Choroid plexus epithelial cell (primary cell): Measurements from ENCODE around the gene IRF2BPL.

Experiments used
- DNase-seq: peaks from one replicate; pipeline ENCODE4 v3.0.0-alpha.2; 2010; ENCODE audit warnings: low read depth
- H3K4me3 ChIP-seq: 2 replicates; pipeline ENCODE4 v1.5.1; 2011; ENCODE audit warnings: low read depth, mild to moderate bottlenecking, control low read depth, low read length, moderate library complexity
- TF ChIP-seq, protein P1 (sequence below): conservative IDR thresholded peaks from 2 replicates; pipeline ENCODE4 v1.5.1; 2011; ENCODE audit warnings: low read depth, mild to moderate bottlenecking, control low read depth, inconsistent platforms, low read length, moderate library complexity

Gene IRF2BPL

DNA sequence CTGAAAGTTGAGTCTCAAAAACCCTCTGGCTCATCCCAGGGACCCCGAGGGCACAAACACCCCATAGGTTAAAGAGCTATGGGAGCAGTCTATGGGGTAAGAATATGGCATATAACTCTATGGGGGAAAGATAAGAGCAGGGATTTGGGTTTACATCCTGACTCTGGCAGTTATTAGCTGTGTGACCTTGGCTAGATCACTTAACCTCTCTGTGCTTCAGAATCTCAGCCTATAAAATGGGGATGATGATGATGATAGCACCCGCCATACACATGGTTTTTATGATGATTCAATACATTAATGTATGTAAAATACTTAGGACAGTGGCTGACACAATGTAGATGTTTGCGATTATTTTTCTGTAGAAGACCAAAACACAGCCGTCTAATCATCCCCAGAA is 26.2 kb downstream of the IRF2BPL start:
- no peak overlapping the region for H3K4me3 ChIP-seq
- TF ChIP-seq, protein P1, sequence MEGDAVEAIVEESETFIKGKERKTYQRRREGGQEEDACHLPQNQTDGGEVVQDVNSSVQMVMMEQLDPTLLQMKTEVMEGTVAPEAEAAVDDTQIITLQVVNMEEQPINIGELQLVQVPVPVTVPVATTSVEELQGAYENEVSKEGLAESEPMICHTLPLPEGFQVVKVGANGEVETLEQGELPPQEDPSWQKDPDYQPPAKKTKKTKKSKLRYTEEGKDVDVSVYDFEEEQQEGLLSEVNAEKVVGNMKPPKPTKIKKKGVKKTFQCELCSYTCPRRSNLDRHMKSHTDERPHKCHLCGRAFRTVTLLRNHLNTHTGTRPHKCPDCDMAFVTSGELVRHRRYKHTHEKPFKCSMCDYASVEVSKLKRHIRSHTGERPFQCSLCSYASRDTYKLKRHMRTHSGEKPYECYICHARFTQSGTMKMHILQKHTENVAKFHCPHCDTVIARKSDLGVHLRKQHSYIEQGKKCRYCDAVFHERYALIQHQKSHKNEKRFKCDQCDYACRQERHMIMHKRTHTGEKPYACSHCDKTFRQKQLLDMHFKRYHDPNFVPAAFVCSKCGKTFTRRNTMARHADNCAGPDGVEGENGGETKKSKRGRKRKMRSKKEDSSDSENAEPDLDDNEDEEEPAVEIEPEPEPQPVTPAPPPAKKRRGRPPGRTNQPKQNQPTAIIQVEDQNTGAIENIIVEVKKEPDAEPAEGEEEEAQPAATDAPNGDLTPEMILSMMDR = no peak

DNA sequence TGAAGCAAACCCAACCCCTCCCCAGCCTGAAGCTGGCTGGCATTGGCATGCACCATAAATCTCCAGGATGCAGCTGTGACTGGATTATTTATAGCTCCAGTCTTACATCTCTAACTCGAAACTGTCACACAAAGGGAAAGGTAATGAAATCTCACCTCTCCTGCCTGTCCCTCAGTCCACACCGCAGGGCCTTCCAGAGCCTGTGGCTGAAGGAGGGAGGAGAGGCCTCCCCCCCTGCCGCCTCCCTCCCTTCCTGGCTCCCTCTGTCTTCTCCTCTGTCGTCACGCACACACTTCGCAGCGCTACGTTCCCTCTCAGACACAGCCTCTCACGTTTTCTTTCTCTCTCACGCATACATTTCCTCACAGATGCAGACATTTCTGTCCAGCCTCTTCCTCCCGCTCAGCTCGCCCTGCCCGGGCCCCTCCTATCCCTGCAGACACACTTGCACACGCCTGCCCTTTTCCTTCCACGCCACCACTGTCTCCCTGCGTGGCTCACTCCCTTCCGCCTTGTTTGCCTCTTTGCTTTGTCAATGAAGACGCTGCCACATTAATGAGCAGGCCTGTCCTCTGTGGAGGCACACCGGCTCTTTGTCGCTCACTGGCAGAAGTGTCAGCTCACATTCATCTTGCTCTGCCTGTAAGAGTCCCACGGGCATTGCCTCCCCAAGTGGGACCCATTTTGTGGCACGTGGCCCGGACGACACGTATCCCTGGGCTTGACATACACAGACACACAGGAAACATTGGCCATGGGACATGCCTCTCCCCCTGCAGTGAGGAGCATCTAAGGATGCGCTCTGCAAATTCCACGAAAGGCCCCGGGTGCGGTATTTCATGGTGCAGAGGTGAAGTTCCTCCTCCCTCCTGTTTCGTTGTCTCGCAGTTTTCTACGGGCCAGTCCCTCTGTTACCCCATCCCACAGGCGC is 27.9 kb downstream of the IRF2BPL start:
- TF ChIP-seq, protein P1 = no peak
- no peak overlapping the region for H3K4me3 ChIP-seq
- DNase-seq = peak; percentile 47

More for the DNA sequence above, 26.2 kb downstream of the IRF2BPL start:
- no peak for DNase-seq

DNA sequence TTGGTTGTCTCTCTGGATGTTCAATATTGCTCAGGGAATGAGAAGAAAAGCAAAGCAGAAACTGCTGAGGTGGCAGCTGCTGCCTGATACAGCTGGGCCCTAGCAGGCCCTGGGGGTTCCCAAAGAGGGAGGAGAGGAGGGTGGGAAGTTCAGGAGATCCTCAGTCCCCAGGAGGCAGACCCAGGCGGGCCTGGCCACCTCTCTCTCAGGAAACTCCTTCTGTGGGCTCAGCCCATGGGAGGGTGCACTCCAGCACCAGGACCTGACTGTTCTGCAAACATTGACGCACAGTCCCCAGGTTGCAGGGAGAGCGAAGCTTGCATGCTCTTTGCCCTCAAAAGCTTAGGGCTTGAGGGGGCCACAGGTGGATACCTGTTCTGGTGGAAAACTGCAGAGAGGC is 29.6 kb downstream of the IRF2BPL start:
- DNase-seq = no peak
- TF ChIP-seq, protein P1 = no peak
- H3K4me3 ChIP-seq = no peak overlapping the region

DNA sequence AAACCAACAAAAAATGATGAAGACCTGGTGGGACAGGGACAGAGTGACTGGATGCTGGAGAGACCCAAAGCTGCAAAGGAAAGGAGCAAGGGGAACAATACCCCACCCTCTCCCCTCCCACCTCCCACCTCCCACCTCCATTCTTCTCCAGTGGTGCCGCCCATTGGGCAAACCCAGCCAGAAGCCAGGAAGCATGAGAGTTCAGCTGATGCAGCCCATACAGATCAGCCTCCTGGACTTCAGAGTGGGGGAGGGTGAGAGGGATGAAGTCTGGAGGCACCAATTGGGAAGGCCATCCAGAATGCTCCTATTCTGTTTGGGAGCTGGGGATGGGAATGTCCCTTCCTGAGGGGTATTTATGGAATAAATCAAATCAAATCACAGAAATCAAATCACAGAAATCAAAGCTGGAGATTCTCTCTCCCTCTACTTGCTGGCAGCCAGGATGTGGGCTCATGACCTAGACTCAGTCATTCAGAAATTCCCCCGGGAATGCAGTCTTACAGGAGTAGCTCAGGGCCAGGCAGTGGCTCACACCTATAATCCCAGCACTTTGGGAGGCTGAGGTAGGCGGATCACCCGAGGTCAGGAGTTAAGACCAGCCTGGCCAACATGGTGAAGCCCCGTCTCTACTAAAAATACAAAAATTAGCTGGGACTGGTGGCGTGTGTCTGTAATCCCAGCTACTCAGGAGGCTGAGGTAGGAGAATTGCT is 31.1 kb downstream of the IRF2BPL start:
- TF ChIP-seq, protein P1 = no peak
- no peak overlapping the region for H3K4me3 ChIP-seq
- DNase-seq = no peak

DNA sequence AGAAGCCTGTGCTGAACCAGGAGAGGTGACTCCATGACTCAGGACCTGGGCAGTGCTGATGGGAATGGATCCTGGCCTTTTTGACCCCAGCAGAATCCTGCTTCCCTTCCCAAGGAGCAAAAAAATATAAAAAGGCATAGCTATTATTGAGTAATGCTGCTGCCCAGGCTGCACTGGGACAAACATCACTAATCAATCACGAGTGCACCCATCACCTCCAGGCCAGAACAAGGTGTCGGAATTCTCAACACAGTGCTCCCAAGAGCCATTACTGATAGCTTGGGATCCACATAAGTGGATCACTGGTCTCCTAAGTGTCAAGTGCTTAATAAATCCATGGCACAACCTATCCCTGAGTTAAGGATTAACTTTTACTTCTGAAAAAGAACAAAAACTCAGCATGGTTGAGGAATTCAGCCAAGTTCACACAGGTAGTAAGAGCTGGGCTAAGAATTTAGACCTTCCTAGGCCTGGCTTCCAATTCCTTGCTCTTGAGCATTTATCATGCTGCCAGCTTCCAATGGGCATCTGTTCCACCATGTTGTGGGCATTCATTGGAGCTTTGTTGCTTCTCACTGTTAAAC is 31.9 kb downstream of the IRF2BPL start:
- no peak for DNase-seq
- H3K4me3 ChIP-seq = no peak overlapping the region
- TF ChIP-seq, protein P1 = no peak

DNA sequence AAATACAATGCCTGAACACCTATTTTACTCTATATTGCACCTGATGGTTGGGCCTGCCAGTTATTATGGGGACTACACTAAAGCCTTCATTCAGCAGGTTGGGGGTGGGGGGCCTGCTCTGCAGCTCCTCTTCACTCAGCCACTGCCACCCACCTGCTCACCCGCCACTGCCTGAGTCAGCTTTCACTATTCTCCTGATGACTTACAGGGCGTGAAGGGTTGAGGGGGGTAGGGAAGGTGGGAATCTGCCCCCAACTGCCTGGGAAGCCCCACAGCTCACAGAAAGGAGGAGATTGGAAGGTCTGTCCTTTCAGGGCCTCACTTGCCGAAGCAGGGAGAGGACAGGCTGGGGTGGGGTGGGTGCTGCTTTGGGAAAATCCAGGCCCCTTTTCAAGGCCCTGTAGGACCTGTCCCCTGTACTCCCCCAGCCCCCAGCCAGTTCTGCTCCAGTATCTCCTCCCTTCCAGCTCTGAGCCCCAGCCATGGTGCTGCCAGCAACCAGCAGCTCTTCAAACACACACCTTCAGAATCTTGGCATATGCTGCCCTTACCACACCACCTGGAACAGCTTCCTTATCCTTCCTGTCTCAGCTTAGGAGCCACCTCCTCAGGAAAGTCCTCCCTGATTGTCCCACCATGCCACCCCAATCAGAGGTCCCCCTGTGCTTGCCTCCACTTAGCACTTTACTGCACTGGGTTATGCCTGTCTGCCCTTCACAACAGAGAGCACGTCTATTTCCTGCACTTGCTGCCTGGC is 33.1 kb downstream of the IRF2BPL start:
- no peak for DNase-seq
- TF ChIP-seq, protein P1 = no peak
- no peak overlapping the region for H3K4me3 ChIP-seq
